ENCODE data around the gene PRRC1.

DNA sequence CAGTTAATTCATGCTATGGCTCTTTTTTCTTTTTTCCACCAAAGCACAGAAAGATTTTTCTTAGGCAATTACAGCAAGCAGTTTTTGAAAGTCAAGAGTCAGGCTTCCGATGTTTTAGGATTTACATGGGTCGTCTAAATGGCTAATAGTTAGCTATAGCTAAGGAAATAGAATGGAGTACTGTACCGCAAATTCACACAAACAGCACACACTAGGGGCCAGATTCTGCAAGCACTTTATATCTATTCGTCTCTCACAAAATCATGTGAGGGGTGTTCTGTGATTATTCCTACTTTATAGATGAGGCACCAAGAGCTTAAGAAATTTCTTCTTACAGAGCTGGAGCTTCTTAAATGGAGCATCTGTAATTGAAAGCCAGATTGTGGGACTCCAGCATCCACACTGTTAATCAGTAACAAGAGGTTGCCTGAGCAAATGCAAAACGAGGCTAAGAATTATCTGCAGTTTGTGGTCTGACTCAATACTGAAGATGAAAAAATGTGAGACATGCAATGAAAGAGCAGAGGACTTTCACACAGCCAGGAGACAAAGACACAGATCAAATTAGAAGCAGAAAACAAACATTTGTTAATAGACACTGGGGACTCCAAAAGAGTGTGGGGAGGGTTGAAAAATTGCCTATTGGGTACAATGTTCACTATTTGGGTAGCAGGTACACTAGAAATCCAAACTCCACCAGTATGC, 68.8 kb downstream of the PRRC1 start:
- TF ChIP-seq ATF2 (tag by site-specific recombination; IDR thresholded peaks at IDR 0.05; ENCODE audit: low read depth) (no peak), ZNF155 (tag by site-specific recombination; IDR thresholded peaks at IDR 0.05) (no peak), SP3 (tag by site-specific recombination; IDR thresholded peaks at IDR 0.05) (no peak), ZNF175 (tag by site-specific recombination; IDR thresholded peaks at IDR 0.05) (no peak), CTCF (tag by site-specific recombination; IDR thresholded peaks at IDR 0.05) (no peak), ZNF544 (tag by site-specific recombination; IDR thresholded peaks at IDR 0.05) (no peak), ZNF24 (tag by site-specific recombination; IDR thresholded peaks at IDR 0.05) (no peak), ZNF707 (tag by site-specific recombination; IDR thresholded peaks at IDR 0.05) (no peak)
